IPS-18c (cell line): Measurements from ENCODE around the gene PRR5.
"Not testable (repeated sequence)": the region's sequence is repeated elsewhere in the genome, so short reads cannot be mapped to it uniquely, and the experiment has no call there.

Source experiments
- H3K4me3 ChIP-seq: 2 replicates; pipeline ENCODE4 v1.7.0; 2013; ENCODE audit warnings: low read depth, mild to moderate bottlenecking, low read length, moderate library complexity; ENCODE audit not compliant: insufficient read depth
- H3K9me3 ChIP-seq: one replicate; pipeline ENCODE4 v1.6.1; 2013; ENCODE audit warnings: mild to moderate bottlenecking, low read length, moderate library complexity; ENCODE audit not compliant: control insufficient read depth, insufficient read depth

Gene PRR5

DNA sequence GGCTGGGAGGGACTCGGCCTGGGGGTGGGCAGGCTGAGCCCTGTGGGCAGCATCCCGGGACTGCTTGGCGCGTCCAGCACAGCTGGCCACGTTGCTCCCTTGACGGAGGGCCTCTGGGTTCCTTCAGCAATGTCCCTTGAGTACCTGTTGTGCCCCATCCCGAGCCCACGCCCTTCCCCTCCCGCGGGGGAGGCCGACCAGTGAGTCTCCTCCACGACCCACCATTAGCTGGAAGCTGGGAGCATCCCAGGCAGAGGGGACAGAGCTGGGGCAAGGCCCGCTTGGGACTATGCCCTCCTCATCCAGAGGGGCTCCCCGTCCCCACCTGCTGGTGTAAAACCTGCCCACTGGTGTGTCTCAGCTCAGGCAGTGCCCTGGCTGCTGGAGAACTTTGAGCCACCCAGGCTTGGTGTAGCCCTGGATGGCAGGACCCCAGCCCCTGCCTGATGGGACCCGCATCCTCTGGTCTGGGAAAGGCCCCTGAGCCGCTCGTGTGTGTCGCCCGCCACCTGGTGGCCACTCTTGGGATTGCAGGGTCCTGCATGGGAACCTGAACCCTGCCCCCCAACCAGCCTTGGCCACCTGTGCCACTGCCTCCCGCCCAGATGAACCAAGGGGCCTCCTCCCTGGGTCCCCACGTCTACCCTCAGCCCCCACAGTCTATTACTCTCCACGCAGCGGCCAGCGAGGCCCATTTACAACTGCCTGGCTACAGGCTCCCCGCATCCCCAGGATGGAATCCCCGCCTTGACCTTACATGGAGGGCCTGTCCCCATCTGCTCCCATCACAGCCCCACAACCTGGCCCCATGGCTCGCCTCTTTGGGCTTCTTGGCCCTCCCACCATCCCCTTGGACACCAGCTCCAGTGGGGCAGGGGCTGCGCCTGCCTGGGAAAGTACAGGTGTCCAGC is 33.8 kb downstream of the PRR5 start:
- H3K9me3 ChIP-seq = no peaks in the 10 kb centered on the region
- H3K4me3 ChIP-seq = no peak overlapping the region

DNA sequence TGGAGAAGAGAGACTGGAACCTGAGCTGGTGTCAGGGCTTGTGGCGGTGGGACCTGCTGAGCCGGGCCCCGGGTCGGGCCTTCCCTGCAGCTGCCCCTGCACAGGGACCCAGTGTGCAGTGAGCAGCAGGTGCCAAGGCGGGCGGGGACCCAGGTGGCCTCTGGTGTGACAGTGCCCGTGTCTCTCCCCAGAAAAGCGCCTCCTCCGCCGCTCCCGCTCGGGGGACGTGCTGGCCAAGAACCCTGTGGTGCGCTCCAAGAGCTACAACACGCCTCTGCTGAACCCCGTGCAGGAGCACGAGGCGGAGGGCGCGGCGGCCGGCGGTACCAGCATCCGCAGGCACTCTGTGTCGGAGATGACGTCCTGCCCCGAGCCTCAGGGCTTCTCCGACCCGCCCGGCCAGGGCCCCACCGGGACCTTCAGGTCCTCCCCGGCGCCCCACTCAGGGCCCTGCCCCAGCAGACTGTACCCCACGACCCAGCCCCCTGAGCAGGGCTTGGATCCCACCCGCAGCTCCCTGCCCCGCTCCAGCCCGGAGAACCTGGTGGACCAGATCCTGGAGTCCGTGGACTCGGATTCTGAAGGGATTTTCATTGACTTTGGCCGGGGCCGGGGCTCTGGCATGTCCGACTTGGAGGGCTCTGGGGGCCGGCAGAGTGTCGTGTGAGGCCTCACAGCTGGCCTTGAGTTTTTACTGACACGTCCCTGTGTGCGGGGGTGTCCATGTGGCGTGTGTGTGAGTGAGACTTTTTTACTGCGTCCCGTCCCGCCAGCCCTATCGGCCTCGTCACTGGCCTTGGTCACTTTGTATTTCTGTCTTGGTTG is 34.8 kb downstream of the PRR5 start:
- no peak overlapping the region for H3K4me3 ChIP-seq
- H3K9me3 ChIP-seq = no peaks in the 10 kb centered on the region

DNA sequence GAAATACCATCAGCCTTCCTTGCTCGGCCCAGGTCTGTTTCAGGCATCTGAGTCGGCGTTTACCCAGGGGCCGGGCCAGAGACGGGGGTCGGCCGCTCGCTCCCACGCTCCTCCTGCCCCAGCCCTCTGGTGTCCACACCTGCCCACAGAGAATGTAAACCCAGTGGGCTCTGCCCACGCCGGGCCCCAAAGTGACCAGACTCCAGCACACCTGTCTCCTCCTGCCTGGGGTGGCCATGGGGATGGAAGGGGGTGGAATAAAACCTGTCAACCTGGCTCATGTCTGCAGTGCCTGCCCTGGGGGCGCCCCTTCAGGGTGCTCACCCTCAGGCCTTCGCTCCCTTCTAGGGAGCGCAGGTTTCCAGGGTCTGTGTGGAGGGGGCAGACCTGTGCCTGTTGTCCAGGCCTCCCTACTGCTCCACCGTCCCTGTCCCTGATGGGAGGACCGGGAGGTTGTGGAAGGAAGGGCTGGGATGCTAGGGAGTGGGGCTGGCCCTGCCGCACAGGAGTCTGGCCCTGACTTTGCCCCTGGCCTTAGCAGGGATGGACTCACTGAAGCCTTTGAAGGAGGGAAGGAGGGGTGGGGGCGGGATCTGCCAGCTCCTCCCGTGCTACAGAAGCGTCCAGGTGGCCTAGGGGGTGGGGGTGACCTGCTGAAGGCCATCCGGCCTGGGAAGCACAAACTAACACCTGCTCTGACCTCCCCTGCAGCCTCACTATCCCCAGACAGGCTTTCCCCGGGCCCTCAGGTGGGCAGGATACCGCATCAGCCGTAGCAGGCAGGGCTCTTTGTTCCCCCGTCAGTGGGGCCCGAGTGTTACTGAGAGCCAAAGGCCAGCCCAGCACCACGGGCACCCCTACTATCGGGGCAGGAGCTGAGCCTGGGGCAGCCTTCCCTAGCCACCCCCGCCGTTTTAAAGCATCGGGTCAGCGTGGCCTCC is 35.7 kb downstream of the PRR5 start:
- H3K9me3 ChIP-seq = no peaks in the 10 kb centered on the region
- no peak overlapping the region for H3K4me3 ChIP-seq

DNA sequence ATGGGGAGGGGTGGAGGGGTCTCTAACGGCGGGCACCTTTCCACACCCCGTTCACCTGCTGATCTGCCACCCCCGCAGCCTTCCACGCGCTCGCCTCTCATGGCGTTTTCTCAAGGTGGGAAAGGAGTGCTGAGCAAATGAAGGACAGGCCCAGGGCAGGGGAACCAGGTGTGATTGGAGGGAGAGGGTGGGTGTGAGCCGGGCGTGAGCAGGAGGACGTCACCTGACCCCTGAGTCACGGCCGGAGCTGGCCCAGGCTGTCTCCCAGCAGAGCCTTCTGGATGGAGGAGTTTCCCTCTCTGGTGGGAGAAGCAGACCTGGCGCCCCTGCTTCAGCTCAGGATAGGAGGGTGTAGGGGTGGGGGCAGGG is 36.3 kb downstream of the PRR5 start:
- no peak overlapping the region for H3K4me3 ChIP-seq
- no peaks in the 10 kb centered on the region for H3K9me3 ChIP-seq

DNA sequence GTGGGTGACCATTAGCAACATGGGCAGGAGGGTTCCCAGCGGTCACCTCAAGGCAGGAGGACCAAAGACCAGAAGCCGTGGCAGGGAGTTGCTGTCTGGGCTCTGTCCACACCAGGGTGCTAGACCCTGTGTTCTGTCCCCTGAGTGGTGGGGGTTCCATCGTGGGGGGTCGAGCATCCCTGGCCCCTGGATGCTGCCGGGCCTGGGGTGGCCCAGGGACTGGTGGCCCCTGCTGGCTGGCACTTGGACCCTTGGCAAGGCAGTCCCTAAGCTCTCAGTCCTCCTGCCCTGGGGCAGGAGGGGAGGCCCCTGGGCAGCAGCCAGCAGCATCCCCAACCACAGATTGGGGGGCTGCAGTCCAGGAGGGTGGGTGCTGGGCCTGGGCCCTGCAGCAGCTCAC is 37.0 kb downstream of the PRR5 start:
- Histone ChIP-seq H3K4me3 (no peak overlapping the region), H3K9me3 (no peaks in the 10 kb centered on the region)

DNA sequence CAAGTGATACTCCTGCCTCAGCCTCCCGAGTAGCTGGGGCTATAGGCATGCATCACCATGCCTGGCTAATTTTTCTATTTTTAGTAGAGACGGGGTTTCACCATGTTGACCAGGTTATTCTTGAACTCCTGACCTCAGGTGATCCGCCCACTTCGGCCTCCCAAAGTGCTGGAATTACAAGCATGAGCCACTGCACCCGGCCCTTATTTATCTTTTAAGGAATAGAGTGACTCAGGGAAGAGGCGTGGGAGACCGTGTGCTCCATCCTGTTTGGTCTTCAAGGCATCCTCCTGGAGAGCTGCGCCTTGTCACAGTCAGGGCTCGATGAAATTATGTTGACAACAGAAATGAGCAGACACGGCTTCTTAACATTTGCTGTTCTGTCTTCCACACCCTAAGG is 37.7 kb downstream of the PRR5 start:
- not testable (repeated sequence) for H3K4me3 ChIP-seq, H3K9me3 ChIP-seq

DNA sequence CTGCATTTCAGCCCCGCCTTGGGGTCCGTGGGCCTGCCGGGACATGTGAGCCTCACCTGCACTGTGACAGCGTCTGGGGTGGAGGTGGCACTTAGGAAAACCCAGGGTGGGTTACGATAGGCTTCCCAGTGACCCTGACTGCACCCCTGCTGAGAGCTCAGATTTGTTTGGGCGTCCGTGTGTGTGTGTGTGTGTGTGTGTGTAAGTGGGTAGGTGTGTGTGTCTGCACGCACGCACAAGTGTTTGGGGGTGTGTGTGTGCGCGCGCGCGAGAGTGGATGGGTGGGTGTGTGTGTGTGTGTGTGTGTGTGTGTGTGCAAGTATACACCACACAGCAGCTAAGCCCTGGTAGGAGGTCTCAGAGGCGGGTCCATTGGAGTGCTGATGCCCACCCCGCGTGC is 38.3 kb downstream of the PRR5 start:
- H3K4me3 ChIP-seq = no peak overlapping the region
- no peaks in the 10 kb centered on the region for H3K9me3 ChIP-seq

DNA sequence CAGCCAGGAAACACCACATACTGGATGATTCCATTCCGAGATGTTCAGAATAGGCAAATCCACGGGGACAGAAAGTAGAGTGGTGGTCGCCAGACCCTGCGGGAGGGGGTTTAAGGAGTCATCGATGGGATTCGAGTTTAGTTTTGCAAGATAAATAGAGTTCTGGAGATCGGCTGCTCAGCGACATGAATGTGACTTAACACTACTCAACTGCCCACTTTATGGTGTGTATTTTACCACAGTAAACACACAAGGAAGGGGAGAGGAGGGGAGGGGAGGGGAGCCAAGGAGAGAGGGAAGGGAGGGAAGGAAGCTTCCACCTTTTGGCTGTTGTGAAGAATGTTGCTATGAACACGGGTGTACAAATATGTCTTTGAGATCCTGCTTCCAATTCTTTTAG is 39.9 kb downstream of the PRR5 start:
- H3K4me3 ChIP-seq = no peak overlapping the region
- H3K9me3 ChIP-seq = no peaks in the 10 kb centered on the region

DNA sequence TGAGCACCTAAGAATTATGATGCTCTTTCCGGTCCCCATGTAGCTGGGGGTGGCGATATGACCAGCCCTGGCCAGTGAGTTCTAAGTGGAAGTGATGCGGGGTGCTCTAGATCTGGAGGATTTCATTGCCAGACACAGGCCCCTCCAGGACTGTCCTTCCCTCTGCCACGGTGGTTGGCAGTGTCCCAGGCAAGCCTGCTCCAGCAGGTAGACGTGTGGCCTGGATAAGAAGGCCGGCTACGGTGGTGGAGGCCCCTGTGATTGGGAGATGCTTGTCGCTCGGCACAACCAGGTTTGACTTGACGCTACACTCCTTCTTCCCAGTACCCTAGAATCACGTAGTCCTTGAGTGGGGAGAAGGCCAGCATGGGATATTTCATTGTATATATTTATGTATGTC is 41.2 kb downstream of the PRR5 start:
- H3K9me3 ChIP-seq = no peaks in the 10 kb centered on the region
- no peak overlapping the region for H3K4me3 ChIP-seq

DNA sequence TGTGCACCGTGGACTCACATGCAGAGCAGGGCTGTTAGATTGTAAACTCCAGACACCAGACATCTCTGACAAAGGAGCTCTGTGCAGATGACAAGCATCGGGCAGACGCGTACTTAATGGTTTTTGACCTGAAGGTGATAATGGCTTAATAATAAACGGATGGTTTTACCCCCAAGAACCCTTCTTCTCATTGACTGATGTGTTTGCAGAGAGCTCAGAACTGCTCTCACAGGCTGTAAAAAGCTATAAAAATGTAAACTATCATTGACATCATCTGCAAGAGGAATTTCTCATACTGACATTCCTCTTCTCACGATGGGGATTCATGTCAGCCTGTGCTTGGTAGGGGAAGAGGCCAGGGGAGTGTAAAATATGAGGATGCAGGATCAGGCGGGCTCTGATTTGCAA is 41.8 kb downstream of the PRR5 start:
- no peaks in the 10 kb centered on the region for H3K9me3 ChIP-seq
- no peak overlapping the region for H3K4me3 ChIP-seq

DNA sequence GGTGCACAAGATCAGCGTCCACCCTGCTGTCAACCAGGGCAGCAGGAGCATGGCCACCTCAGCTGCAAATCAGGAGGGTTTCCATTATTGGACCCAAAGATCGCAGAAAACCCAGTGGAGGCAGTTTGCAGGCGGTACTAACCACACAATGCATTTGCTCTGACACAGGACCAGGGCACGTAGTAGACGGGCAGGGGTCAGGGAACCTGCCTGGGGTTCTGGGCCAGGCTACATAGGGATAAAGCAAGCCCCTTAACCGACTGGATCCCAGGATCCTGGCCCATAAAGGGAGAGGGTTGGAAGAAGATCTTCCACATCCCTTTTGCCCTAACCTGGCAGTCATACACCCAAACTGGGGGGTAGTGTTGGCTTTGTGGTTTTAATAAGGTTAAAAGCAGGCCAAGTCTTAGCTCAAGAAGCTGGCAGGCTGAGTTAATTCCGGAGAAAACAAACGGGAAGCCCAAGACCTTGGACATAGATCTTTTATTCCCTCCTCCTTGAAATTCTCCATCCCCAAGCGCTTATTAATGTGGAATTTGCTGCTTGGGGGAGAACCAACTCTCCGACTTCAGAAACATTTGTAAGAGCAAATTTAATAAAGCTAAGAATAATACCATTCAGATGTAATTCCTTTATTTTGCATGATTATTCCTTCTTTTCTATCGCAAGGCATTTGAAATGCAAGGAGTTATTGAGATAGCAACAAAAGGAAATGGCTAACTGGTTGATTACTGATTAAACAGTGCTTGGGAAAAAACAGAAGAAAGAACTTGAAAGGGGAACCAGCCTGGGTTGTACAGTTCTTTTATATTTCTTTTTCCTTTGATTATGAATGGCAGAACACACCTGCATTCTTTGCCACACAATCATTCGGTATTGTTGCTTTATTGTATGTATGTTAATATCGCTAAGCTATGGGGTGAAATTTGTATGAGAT is 44.1 kb downstream of the PRR5 start:
- no peak overlapping the region for H3K4me3 ChIP-seq
- peaks cover 2% of the 10 kb centered on the region for H3K9me3 ChIP-seq

DNA sequence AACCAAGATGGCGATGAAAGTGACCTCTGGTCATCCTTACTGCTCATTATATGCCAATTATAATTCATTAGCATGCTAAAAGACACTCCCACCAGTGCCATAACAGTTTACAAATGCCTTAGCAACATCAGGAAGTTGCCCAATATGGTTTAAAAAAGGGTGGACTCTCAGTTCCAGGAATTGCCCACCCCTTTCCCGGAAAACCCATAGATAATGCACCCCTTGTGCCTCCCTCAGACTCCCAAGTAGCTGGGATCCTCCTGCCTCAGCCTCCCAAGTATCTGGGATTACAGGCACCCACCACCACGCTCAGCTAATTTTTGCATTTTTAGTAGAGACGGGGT is 45.8 kb downstream of the PRR5 start:
- H3K9me3 ChIP-seq = not testable (repeated sequence)

DNA sequence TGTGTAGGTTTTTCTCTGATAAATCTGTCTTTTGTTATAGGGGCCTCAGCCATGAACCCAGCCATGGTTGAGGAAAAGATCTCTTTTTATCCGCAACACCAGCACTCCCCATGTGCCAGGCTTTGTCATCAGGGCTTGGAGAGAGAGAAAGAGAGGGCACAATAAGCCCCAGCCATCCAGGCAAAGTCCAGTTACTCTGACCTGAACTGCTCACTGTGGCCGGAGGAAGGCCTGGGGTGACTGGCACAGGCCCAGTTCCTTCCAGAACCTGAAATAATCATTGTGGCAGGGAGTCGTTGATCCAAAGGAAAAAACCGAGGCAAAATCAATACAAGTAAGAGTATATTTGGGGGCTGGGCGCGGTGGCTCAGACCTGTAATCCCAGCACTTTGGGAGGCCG is 46.5 kb downstream of the PRR5 start:
- Histone ChIP-seq H3K9me3 (peaks cover 2% of the 10 kb centered on the region), H3K4me3 (no peak overlapping the region)

More for the DNA sequence above, 45.8 kb downstream of the PRR5 start:
- H3K4me3 ChIP-seq = not testable (repeated sequence)

DNA sequence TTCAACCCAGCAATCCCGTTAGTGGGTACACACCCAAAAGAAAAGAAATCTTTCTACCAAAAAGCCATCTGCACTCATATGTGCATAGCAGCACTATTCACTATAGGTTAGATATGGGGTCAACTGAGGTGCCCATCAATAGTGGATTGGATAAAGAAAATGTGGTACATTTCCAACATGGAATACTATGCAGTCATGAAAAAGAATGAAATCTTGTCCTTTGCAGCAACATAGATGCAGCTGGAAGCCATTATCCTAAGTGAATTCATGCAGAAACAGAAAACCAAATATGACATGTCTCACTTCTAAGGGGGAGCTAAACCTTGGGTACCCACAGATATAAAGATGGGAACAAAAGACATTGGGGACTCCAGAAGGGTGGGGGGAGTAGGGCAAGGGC is 48.5 kb downstream of the PRR5 start:
- Histone ChIP-seq H3K9me3 (peaks cover 2% of the 10 kb centered on the region), H3K4me3 (no peak overlapping the region)

DNA sequence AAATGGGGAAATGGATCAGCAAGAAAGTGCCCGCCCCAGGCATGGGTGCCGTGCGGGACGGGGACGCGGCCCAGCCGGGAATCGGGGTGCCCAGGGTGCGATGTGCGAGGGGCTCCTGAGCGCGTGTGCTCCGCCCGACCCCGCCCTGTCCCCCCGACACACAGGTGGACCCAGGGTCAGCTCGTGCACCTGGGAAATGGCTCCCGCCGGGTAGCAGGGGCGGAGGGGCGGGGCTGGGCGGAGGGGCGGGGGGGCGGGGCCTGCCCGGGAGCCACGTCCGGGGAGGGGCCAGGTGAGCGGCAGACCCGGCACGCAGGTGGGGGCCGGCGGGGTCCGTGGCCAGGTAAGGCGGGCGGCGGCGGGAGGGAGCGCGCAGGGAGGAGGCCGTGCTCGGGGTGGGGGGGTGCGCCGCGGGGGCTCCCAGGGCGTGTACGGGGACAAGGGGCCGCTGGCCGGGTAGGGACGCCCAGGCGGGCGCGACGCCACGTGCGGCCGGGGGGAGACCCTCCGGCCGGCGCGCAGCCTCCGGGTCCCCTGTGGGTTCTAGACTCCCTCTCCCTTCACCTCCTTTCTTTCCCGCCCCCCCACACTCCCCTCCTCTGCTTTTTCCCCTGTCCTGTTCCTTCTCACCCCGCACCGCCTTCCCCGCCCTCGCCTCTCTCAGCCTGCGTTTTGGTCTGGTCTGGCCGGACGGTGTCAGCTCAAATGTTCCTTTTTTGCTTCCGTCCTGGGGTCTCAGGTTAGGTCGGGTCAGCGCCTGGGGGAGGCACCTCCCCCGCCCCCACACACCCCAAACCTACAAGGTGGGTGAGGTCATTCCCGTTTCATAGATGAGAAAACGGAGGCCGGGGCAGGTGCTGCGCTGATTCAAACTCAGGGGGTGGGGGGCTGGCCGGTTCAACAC is 50.5 kb downstream of the PRR5 start, which contains the start of gene ARHGAP8:
ARHGAP8 (plus strand) TSS at position 291 of the 904 bp plus-strand sequence. CDS start 33,953 bp downstream, outside the sequence.
- Histone ChIP-seq H3K4me3 (peak within 1 kb of the TSS; percentile 66), H3K9me3 (peaks cover 2% of the 10 kb centered on the region)
